GM19467 (cell line): Measurements from ENCODE around the gene LOXL3.
A peak's percentile ranks its signal among the peaks of the same experiment; 100 is the strongest.
"Not testable (repeated sequence)": the region's sequence is repeated elsewhere in the genome, so short reads cannot be mapped to it uniquely, and the experiment has no call there.

Source experiments
- ATAC-seq: cut with Tn5 transposase; IDR thresholded peaks from one replicate; pipeline ENCODE4 v1.9.1; 2021; ENCODE audit warnings: mild to moderate bottlenecking, moderate library complexity; ENCODE audit not compliant: unreplicated experiment

Gene LOXL3

DNA sequence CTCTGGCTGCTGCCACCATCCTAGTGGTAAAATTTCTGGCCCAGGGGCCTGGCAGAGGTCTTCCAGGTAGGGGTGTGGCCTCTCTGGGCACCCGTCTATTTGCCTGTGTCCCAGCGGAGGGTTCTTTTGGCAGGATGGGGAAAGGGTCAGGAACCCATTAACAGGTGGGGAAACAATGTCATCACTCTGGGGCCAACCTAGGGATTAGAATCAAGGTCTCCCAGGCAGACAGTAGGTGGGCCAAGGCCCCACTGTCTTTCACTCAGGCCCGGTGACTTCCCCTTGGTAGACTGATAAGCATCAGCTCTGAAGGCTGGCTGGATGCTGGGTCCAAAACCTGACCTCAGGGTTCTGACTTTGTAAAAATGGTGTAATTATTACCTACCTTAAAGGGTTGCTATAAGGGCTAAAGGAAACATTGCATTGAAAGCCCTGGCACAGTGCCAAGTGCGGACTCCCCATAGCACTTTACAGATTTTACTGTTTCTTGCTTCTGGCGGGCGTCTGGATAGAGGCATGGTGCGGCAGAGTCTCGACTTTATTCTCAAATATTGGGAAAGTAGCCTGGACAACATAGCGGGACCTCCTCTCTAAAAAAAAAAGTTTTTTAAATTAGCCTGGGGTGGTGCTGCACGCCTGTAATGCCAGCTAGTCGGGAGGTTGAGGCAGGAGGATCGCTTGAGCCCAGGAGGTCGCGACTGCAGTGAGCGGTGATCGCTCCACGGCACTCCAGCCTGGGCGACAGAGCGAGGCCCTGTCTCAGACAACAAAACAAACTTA, 56.6 kb downstream of the LOXL3 start:
- ATAC-seq, result no peak

DNA sequence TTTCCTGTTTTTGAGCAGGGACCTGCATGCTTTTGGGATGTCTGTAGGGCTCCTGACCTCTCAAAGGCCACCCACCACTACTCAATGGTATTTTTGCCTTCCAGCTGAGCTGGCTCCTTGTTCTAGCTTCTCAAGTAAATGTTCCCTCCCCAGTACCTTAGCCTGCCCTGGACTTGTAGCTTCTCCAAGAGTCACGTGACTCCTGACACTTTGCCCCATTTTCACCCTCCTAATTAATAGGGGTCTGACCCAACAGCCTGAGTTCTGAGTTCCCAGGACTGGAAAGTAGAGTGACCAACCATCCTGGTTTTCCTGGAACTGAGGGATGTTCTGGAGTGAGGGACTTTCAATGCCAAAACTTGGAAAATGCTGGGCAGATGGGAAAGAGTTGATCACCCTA, 58.3 kb downstream of the LOXL3 start:
- no peak for ATAC-seq

DNA sequence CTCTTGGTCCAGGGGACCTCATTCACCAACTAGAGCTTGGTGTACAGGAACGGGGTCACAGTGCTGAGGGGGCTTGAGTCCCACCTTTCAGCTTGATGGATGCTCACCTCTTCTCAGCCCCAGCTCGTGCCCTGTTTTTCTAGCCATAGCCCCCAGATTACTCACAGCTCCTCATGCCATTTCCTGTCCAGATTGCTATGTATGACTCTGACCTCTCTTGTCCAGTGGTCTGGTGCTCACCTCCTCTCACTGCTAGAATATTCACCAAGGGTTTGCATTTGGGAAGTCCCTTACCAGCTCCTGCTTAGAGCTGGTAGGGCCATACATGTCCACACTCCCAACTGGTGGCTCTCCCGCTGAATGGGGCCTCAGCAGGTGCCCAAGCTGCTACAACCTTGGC, 60.2 kb downstream of the LOXL3 start:
- no peak for ATAC-seq

DNA sequence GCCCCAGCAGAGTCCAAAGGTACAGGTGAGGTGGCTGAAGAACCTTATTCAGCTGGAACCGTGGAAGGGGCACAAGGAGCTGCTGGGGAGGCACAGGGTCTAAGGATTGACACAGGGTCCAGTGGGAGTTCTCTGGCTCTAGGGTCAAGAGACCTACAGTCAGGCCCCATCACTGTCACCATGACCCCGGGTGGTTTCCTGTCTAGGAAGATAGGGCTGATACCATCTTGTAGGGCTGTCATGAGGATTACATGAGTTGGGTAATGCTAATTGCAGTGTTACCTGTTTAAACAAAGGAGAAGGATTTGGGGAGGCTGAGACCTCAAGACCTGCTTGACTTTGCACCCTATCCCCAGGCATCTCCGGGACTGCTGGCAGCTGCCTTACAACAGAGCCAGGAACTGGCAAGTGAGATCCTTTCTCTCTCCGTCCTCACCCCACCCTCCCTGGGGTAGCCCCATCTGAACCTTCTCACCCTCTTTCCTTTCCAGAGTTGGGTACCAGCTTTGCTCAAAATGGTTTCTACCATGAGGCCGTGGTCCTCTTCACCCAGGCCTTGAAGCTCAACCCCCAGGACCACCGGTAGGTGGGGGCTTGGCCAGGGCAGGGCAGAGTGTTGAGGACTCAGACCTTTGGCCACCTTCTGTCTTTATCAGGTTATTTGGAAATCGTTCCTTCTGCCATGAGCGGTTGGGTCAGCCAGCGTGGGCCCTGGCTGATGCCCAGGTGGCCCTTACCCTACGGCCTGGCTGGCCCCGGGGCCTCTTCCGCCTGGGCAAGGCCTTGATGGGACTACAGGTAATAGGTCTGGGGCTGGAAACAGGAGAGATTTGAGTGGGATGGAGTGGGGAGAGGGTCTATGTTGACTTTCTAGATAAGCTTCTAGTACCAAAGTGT, 61.8 kb downstream of the LOXL3 start:
- ATAC-seq, result no peak

DNA sequence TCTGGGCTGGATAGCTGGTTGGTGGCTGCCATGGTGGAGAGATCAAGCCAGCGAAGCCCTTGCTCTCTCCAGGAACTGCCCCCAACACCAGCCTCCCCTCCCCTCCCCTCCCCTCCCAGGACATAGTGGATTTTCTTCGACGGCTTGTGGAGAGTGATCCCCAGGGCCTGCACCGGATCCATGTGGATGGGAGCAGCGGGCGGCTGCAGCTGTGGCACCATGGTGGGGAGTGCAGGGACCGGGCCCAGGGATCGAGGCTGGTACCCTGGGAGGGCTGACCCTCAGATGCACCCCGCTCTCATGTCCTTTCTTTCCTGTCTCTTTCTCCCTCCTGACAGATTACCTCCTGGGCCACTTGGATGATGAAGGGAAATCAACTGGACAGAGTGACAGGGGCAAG, 63.8 kb downstream of the LOXL3 start:
- no peak for ATAC-seq

DNA sequence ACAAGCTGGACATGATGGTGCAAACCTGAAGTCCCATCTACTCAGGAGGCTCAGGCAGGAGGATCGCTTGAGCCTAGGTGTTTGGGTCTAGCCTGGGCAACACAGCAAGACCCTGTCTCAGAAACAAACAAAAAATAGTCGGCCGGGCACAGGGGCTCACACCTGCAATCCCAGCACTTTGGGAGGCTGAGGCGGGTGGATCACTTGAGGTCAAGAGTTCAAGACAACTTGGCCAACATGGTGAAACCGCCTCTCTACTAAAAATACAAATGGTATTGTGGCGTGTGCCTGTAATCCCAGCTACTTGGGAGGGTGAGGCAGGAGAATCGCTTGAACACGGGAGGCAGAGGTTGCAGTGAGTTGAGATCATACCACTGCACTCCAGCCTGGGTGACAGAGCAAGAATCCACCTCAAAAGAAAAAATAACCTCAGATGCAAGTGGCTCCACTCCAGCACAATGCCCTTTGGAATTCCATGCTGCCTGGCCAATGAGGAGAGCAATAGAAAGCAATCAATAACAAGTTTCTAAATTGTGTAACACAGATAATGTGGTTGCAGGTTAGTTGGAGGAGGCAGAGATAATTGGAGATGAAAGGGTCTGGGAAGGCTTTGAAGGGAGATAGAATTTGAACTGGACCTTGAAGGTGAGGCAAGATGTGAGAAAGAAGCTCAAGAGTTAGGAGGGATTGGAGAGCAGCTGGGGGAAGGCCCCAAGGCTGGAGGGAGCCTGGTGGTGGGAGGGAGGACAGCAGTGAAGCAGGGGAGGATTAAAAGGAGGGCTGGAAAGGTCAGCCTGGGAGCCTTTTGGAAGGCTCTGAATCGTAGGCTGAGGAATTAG, 64.9 kb downstream of the LOXL3 start:
- no peak for ATAC-seq

DNA sequence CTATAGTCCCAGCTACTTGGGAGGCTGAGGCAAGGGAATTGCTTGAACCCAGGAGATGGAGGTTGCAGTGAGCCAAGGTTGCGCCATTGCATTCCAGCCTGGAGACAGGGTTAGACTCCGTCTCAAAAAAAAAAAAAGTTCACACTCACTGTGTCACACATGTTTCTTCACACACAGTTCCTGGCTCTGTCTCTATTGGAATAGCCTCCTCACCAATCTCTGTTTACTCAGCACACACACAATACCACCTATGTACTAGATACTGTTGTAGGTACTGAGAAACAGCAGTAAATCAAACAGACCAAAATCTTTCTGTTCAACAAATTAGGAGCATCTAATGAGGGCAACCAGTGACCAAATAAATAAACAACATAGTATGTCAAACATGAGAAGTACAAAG, 67.6 kb downstream of the LOXL3 start:
- no peak for ATAC-seq

DNA sequence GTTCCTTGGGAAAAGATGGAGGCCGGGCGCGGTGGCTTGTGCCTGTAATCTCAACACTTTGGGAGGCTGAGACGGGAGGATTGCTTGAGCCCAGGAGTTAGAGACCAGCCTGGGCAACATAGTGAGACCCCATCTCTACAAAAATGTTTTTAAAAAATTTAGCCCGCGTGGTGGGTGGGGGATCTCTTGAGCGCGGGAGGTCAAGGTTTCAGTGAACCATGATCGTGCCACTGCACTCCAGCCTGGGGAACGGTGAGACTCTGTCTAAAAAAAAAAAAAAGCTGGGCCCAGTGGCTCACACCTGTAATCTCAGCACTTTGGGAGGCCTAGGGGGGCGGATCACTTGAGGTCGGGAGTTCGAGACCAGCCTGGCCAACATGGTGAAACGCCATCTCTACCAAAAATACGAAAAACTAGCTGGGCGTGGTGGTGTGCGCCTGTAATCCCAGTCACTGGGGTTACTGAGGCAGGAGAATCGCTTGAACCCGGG, 70.0 kb downstream of the LOXL3 start:
- ATAC-seq, result not testable (repeated sequence)

DNA sequence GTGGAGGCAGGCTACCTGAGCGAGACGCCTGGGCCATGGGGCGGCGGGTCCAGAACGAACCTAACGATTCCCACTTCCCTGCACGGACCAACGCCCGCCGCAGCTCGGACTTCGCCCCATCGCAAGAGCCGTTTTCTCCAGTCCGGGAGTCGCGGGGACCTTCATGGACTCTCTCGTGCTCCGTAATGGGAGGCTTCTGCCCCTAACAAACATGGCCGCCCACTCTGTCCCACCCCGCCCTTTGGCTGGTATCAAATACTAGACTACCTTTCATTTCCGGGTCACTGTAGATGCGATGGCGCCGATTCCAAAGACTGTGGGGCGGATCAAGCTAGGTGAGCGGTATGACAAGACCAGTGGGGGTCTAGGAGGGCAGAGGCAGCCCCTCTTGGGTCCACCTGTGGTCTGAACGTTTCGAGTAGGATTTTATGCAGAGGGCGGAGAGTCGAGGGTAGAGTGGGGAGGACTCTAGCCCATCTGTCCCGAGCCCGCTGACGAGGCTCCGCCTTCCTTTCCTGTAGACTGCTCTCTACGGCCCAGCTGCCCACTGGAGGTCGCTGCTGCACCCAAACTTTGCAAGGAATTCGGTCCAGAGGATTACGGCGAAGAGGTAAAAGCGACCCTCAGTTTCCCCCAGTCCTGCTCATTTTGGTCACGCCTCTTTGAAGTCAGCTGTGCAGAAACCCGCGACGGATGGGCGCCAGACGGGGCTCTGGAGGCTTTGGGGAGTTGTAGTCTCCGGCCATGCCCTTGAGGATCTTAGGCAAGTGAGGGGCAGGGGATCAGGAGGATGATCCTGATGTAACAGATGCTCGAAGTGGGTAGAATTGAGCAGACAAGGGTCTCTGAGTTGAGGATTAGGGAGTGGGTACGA, 70.7 kb downstream of the LOXL3 start, which contains the start of the genes CCDC142 and TTC31:
Gene CCDC142, minus strand, starts transcription at position 198 of the 874 bp plus-strand sequence. Its CDS starts 161 bp downstream, at position 37.
Gene TTC31, plus strand, starts transcription at position 281 of the 874 bp plus-strand sequence. Its CDS starts 15 bp downstream, at position 296.
- peak; percentile 80 for ATAC-seq
